Mucosa of descending colon (tissue), 3 donors: Measurements from ENCODE around the gene PHETA1. TPM values are rescaled to one million over a fixed set of nuclear protein-coding genes. Genes with fewer than 3 reads are reported as not detected.
A peak's percentile ranks its signal among the peaks of the same experiment; 100 is the strongest.

Source experiments
- ATAC-seq: fragments of 200-7000 bp; cut with Tn5 transposase; one replicate; pipeline ENCODE4 v1.9.1; 2020; ENCODE audit warnings: mild to moderate bottlenecking, moderate library complexity
- DNase-seq, 3 donors: peaks; one replicate each; pipeline ENCODE4 v3.0.0-alpha.2; 2020
- H3K36me3 ChIP-seq: fragments of 200-600 bp; one replicate; pipeline ENCODE4 v1.8.0; 2021; ENCODE audit warnings: low read depth, mild to moderate bottlenecking
- H3K4me1 ChIP-seq: fragments of 200-600 bp; one replicate; pipeline ENCODE4 v1.8.0; 2021; ENCODE audit warnings: low read depth, mild to moderate bottlenecking
- H3K4me3 ChIP-seq: fragments of 200-600 bp; one replicate; pipeline ENCODE4 v1.8.0; 2021; ENCODE audit warnings: mild to moderate bottlenecking
- H3K9me3 ChIP-seq: fragments of 200-600 bp; one replicate; pipeline ENCODE4 v1.8.0; 2021; ENCODE audit warnings: mild to moderate bottlenecking
- intact Hi-C, 2 donors: fragments of 100-400 bp; cut with DNase I in 1 of 2; cut with micrococcal nuclease in 1 of 2; formaldehyde crosslinking; loops; one replicate each; pipeline versions ENCODE4 v1.11.0 to v1.11.1; 2022; cut with DNase I, micrococcal nuclease
- long read RNA-seq, 2 donors: library from polyadenylated mRNA; unstranded; transcript quantifications; one replicate each; pipeline ENCODE4 v2.0.0, GENCODE V29; 2019 to 2021
- total RNA-seq, 3 donors: library from RNA; stranded (reverse); fragmentation: NEBNext Ultra II Directional in 2 of 3; extraction: Animal tissue kit (Norgen Biotek cat#: 25700) in 2 of 3; gene quantifications; one replicate each; pipeline versions ENCODE4 v1.2.1 to v1.2.4, GENCODE V29; 2021 to 2023
- TF ChIP-seq, protein P1 (sequence below): fragments of 200-600 bp; IDR thresholded peaks from one replicate; pipeline ENCODE4 v1.8.0; 2022; ENCODE audit warnings: antibody characterized with exemption, mild to moderate bottlenecking
- donor health status: DM: no; HTN: no; CAD: no; lungs with moderate emphysema.
- donor health status: DM: no; HTN: no; CAD: no.
- donor health status: DM: no; HTN: yes; CAD: no.

PHETA1 gene, protein sequence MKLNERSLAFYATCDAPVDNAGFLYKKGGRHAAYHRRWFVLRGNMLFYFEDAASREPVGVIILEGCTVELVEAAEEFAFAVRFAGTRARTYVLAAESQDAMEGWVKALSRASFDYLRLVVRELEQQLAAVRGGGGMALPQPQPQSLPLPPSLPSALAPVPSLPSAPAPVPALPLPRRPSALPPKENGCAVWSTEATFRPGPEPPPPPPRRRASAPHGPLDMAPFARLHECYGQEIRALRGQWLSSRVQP
- 10 to 100 TPM; 21.4 to 39.8 (median 23.4) TPM for total RNA-seq
- long read RNA-seq, donor 1, partial matches to known transcripts = 0 of 48 reads
- long read RNA-seq, donor 1, other reads (novel, unspliced or antisense) = 46 of 48 reads
- long read RNA-seq, donor 2, partial matches to known transcripts = 0 of 5 reads
- long read RNA-seq, donor 2, other reads (novel, unspliced or antisense) = 5 of 5 reads

DNA sequence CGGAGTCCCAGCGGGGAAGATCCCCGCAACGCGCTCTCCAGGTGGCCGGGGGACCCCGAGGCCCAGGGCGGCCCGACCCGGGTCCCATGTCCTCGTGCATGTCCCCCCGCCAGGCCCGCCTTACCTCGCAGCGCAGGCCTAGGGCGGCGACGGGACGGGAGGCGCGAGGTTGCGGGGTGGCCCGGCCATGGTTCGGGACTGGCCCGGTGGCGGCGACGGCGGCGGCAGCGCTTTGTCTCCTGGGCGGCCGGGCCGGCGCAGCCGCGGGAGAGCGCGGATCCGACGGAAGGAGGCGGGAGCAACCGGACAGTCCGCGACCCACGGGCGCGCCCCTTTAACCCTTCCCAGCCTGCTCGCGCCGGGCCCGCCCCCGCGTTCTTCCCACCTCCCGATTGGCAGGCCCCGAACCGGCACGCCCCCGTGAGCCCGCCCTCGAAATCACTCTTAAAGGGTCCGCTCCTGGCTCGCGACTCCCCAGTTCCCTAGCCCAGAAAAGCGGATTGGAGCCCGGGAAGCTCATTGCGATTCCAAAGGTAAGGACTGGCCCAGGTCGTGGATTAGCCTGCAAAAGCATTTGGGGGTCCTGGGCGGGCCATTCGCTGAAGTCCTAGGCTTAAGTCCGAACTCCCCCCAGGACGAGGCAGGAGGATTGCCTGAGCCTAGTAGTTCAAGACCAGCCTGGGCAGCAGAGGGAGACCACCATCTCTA, at the start of gene PHETA1:
PHETA1 (minus strand) TSS at position 308 of the 708 bp plus-strand sequence. CDS start 5,668 bp downstream, outside the sequence.
- TF ChIP-seq, protein P1, sequence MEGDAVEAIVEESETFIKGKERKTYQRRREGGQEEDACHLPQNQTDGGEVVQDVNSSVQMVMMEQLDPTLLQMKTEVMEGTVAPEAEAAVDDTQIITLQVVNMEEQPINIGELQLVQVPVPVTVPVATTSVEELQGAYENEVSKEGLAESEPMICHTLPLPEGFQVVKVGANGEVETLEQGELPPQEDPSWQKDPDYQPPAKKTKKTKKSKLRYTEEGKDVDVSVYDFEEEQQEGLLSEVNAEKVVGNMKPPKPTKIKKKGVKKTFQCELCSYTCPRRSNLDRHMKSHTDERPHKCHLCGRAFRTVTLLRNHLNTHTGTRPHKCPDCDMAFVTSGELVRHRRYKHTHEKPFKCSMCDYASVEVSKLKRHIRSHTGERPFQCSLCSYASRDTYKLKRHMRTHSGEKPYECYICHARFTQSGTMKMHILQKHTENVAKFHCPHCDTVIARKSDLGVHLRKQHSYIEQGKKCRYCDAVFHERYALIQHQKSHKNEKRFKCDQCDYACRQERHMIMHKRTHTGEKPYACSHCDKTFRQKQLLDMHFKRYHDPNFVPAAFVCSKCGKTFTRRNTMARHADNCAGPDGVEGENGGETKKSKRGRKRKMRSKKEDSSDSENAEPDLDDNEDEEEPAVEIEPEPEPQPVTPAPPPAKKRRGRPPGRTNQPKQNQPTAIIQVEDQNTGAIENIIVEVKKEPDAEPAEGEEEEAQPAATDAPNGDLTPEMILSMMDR = no peak
- H3K9me3 ChIP-seq = no peaks in the 10 kb centered on the region
- DNase-seq (peak; percentile 94 to 97 (median 96)), ATAC-seq (peak; percentile 94)
- no peaks in the 10 kb centered on the region for H3K36me3 ChIP-seq
- peak within 1 kb of the TSS; percentile 96 for H3K4me3 ChIP-seq
- H3K4me1 ChIP-seq = peaks cover 16% of the 10 kb centered on the region
- intact Hi-C loops = no loop called here

DNA sequence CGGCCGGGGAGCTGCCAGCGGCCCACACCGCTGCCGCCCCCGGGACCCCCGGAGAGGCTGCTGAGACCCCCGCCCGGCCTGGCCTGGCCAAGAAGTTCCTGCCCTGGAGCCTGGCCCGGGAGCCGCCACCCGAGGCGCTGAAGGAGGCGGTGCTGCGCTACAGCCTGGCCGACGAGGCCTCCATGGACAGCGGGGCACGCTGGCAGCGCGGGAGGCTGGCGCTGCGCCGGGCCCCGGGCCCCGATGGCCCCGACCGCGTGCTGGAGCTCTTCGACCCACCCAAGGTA, 49.6 kb upstream of the PHETA1 start:
- H3K36me3 ChIP-seq = no peaks in the 10 kb centered on the region
- no peak overlapping the region for H3K4me3 ChIP-seq
- H3K9me3 ChIP-seq = no peaks in the 10 kb centered on the region
- ATAC-seq (no peak), DNase-seq (no peak)
- TF ChIP-seq, protein P1 = no peak
- intact Hi-C loops = no loop called here
- no peaks in the 10 kb centered on the region for H3K4me1 ChIP-seq

DNA sequence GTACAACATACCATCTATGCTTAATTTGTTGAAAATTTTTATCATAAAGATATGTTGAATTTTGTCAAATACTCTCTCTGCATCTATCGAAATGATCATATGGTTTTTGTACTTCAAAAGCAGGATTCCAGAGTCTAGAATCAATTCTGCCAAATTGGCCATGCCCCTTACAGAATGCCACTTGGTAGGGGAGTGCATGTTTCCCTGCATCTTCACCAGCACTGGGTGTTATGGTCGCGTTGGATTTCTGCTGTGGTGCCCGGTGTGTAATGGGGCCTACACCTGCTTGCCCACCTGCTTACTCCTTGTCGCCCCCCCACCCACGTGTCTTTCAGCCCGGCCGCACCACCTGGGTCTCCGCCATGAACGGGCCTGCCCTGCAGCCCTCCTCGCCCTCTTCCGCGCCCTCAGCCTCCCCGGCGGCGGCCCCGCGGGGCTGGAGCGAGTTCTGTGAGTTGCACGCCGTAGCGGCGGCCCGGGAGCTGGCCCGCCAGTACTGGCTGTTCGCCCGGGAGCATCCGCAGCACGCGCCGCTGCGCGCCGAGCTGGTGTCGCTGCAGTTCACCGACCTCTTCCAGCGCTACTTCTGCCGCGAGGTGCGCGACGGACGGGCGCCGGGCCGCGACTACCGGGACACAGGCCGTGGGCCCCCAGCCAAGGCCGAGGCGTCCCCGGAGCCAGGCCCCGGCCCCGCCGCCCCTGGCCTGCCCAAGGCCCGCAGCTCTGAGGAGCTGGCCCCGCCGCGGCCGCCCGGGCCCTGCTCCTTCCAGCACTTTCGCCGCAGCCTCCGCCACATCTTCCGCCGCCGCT, 49.1 kb upstream of the PHETA1 start:
- Histone ChIP-seq H3K36me3 (no peaks in the 10 kb centered on the region), H3K4me1 (no peaks in the 10 kb centered on the region), H3K4me3 (no peak overlapping the region), H3K9me3 (no peaks in the 10 kb centered on the region)
- ATAC-seq = no peak
- no peak for DNase-seq
- TF ChIP-seq, protein P1 = no peak
- intact Hi-C loops = no loop called here

DNA sequence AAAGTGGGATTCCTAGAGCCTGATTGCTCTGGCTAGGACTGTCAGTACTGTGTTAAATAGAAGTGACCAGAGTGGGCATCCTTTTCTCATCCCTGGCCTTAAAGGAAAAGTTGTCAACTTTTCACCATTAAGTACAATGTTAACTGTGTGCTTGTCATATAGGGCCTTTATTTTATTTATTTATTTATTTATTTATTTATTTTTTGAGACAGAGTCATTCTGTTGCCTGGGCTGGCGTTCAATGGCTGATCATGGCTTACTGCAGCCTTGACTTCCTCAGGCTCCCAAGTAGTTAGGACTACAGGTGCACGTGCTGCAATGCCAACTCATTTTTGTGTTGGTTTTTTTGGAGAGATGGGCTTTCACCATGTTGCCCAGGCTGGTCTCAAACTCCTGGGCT, 48.4 kb upstream of the PHETA1 start:
- Histone ChIP-seq H3K9me3 (no peaks in the 10 kb centered on the region), H3K36me3 (no peaks in the 10 kb centered on the region), H3K4me3 (no peak overlapping the region), H3K4me1 (no peaks in the 10 kb centered on the region)
- TF ChIP-seq, protein P1 = no peak
- ATAC-seq = no peak
- no peak for DNase-seq
- intact Hi-C loops = no loop called here

DNA sequence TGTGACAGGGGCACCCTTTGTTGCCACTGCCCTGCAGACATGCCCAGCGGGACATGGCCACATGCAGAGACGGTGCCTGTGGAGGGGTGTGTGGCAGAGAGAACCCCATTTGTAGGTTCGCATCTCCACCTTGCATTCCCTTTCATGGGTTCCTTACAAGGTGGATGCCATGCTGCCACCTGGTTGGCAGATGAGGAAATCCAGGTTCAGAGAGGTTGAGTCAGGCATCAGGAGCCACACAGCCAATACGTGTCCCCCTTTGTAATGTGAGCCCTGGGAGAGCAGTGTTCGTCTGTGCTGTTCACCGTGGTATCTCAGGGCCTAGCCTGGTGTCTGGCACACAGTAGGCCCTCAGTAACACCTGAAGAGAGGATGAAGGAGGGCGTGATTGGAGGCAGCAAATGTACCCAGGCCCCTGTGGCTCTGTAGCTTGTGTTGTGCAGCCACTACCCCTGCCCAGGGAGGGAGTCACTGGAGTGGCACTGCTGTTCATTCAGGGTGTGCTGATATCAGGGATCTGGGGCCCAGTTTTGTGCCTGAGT, 45.9 kb upstream of the PHETA1 start:
- intact Hi-C loops = no loop called here
- ATAC-seq = no peak
- Histone ChIP-seq H3K4me1 (peaks cover 10% of the 10 kb centered on the region), H3K9me3 (no peaks in the 10 kb centered on the region), H3K36me3 (no peaks in the 10 kb centered on the region), H3K4me3 (no peak overlapping the region)
- no peak for DNase-seq
- TF ChIP-seq, protein P1 = no peak
